Measurements from ENCODE around the gene CCDC13.

The CCDC13 gene

DNA sequence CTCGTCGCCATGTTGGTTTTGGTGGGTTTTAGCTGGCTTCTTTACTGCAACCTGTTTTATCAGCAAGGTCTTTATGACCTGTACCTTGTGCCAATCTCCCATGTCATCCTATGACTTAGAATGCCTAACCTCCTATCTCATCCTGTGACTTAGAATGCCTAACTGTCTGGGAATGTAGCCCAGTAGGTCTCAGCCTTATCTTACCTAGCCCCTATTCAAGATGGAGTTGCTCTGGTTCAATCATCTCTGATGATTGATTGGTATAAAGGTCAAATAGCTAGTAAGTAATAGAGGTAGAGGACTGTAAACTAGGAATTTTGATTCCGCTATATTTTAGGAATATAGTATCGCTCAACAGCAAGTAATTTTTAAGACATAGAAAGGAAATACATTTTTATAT is 34.9 kb upstream of the CCDC13 start:
- DNase-seq (ENCODE audit: low read depth), result no peak
- peaks cover 10% of the 10 kb centered on the region for H3K4me1 ChIP-seq (ENCODE audit: control insufficient read depth, insufficient read depth, low read length)
- no peak overlapping the region for H3K9ac ChIP-seq (ENCODE audit: low read length)
- H3K4me3 ChIP-seq (ENCODE audit: low read length), result no peak overlapping the region
- H3K9me3 ChIP-seq (ENCODE audit: control insufficient read depth, low read length), result no peaks in the 10 kb centered on the region
- H3K36me3 ChIP-seq (ENCODE audit: control insufficient read depth, insufficient read depth, low read length, severe bottlenecking), result no peaks in the 10 kb centered on the region
- no peaks in the 10 kb centered on the region for H3K27me3 ChIP-seq (replicated peaks; ENCODE audit: control insufficient read depth, insufficient read depth, low read length)

DNA sequence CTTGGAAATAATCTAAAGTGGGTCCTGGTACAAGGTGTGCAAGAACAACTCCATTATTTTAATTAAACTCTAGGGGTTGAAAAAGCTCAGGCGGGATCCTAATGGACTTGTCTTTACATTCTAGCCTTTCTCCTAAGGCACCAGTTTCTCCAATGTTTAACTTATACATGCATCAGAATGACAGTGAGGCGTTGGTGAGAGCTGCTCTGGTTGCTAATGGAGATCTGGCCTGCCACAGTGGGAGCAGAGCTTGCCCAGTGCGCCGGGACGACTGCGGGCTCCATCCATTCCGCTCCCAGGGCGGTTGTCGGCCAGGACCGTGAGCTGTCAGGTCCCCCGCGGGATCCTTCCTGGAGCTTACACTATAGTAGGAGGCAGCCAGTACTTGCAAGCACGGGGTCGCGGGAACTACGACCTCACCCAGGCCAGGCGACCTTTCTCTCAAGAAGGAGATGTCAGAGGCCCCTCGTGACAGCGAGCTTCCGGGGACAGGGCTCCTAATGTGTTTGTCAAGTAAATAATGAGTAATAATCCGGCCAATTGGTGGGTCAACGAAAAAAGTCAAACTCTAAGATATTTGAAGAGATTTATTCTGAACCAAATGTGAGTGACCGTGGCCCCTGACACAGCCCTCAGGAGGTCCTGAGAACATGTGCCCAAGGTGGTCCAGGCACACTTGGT is 32.2 kb upstream of the CCDC13 start:
- Histone ChIP-seq H3K36me3 (ENCODE audit: control insufficient read depth, insufficient read depth, low read length, severe bottlenecking) (peaks cover 10% of the 10 kb centered on the region), H3K9me3 (ENCODE audit: control insufficient read depth, low read length) (no peaks in the 10 kb centered on the region), H3K4me1 (ENCODE audit: control insufficient read depth, insufficient read depth, low read length) (peaks cover 36% of the 10 kb centered on the region), H3K9ac (ENCODE audit: low read length) (peak overlapping the region; percentile 90), H3K4me3 (ENCODE audit: low read length) (peak overlapping the region; percentile 86), H3K27me3 (replicated peaks; ENCODE audit: control insufficient read depth, insufficient read depth, low read length) (no peaks in the 10 kb centered on the region)
- DNase-seq (ENCODE audit: low read depth), result peak; percentile 29

DNA sequence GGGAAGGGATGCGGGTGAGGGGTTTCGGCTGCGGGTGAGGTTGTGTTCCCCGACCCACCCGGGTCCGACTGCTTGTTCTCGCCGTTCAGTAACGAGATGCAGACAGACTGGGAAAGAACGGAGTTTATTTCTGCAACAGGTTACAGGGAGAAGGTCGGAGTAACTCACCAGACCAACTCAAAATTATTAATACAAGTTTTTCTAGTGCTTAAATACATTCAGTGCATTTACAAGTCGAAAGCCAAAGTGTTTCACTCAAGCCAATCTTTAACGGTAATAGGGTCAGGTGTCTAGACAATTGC is 31.7 kb upstream of the CCDC13 start:
- DNase-seq (ENCODE audit: low read depth), result no peak
- H3K9ac ChIP-seq (ENCODE audit: low read length), result peak overlapping the region; percentile 90

DNA sequence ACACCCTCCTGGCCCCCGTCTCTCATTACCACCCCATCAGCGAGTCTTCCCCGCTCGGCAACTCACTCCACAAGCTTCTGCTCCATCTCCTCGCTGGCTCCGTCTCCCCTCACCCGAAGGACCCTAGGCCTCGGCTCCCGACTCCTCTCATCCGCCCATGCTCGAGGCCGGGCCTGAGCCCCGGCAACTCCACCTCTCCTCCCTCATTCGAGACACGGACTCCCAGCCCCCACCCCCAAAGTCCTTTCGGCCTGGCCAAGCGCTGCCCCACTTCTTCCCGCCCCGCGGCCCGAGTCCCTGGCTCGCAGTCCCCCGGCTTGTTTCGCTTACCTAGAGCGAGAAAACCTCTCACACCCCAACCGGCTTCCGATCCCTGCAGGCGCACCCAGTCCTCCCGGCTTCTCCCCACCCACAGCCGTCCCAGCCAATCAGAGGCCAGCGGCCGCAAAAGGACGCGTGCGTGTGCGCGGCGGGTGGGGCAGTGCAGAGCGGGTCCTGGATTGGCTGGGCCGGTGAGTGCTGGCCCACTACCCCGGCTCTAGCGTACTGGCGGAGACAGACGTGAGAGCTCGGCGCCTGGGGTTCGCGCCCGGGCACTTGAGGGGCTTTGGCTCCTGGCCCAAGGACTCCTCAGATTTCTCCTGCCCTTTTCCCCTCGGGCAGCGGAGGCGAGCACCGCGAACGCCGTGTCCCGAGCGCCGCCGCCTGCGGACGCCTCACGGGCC is 31.2 kb upstream of the CCDC13 start, which contains the start of gene HIGD1A:
TSS of gene HIGD1A (minus strand) at position 385 of the 725 bp plus-strand sequence. CDS start 10,237 bp downstream, outside the sequence.
- Histone ChIP-seq H3K27me3 (replicated peaks; ENCODE audit: control insufficient read depth, insufficient read depth, low read length) (no peaks in the 10 kb centered on the region), H3K9ac (ENCODE audit: low read length) (peak within 1 kb of the TSS; percentile 90), H3K4me1 (ENCODE audit: control insufficient read depth, insufficient read depth, low read length) (peaks cover 39% of the 10 kb centered on the region), H3K36me3 (ENCODE audit: control insufficient read depth, insufficient read depth, low read length, severe bottlenecking) (peaks cover 10% of the 10 kb centered on the region), H3K9me3 (ENCODE audit: control insufficient read depth, low read length) (no peaks in the 10 kb centered on the region), H3K4me3 (ENCODE audit: low read length) (peak within 1 kb of the TSS; percentile 86)
- DNase-seq (ENCODE audit: low read depth), result peak; percentile 99

More for the DNA sequence above, 31.7 kb upstream of the CCDC13 start:
- Histone ChIP-seq H3K27me3 (replicated peaks; ENCODE audit: control insufficient read depth, insufficient read depth, low read length) (no peaks in the 10 kb centered on the region), H3K4me1 (ENCODE audit: control insufficient read depth, insufficient read depth, low read length) (peaks cover 39% of the 10 kb centered on the region), H3K9me3 (ENCODE audit: control insufficient read depth, low read length) (no peaks in the 10 kb centered on the region), H3K36me3 (ENCODE audit: control insufficient read depth, insufficient read depth, low read length, severe bottlenecking) (peaks cover 10% of the 10 kb centered on the region), H3K4me3 (ENCODE audit: low read length) (peak overlapping the region; percentile 86)

DNA sequence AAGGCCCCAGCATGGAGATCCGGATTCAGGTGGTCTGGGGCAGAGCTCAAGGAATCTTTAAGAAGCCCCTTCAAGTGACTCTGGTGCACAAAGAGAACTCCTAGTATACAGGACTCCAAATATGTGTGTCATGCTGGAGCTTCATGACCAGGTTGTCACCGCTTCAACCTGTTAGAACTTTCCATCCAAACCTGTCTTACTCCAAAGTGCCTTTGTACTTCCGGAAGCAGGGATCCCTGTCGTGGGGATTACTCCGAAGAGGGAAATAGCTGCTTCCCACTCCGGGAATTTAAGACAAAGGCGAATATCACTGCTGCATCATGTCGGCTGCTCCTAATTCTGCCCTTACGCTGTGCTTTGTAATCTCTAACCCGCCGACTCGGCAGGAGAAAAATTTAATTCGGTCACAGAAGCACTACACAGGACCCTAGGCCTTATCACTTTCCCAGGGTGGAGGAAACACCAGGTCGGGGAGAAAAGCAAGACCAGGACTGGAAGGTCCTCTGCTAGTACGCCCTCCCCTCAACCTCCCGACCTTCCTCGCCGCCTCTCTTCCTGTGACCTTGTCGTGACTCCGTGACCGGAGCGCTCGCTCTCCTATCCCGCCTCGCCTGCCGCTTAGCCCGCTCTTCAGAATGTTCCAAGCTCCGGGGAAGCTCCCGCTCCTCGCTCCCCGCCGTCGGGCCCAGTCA is 30.5 kb upstream of the CCDC13 start:
- DNase-seq (ENCODE audit: low read depth), result peak; percentile 73
- H3K36me3 ChIP-seq (ENCODE audit: control insufficient read depth, insufficient read depth, low read length, severe bottlenecking), result peaks cover 10% of the 10 kb centered on the region
- peak overlapping the region; percentile 90 for H3K9ac ChIP-seq (ENCODE audit: low read length)
- H3K27me3 ChIP-seq (replicated peaks; ENCODE audit: control insufficient read depth, insufficient read depth, low read length), result no peaks in the 10 kb centered on the region
- no peaks in the 10 kb centered on the region for H3K9me3 ChIP-seq (ENCODE audit: control insufficient read depth, low read length)
- peaks cover 39% of the 10 kb centered on the region for H3K4me1 ChIP-seq (ENCODE audit: control insufficient read depth, insufficient read depth, low read length)
- H3K4me3 ChIP-seq (ENCODE audit: low read length), result peak overlapping the region; percentile 86

DNA sequence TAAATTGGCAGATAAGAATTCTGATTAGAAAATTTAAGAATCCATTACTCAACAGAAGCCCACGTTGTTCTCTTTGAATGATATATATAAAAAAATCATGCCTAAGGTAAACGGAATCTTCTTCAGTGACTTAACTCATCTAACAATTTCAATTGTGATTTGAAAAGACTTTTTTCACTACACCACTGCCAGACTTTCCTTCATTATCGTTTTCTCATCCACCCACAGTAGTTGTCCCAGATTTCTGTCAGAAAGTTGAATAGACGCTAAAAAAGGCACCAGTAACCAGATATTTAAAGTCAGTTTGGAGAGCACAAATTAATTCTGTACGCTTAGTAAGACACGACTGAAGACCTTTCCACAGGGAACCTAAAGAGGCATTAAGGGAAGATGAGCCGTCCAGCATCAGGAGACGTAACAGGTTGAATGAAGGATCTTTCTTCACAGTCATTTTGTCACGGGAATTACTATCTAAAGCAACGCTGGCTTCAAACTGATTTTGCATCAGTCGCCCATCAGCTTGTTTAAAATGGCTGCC is 29.9 kb upstream of the CCDC13 start:
- DNase-seq (ENCODE audit: low read depth), result no peak
- H3K4me3 ChIP-seq (ENCODE audit: low read length), result peak overlapping the region; percentile 86
- peaks cover 10% of the 10 kb centered on the region for H3K36me3 ChIP-seq (ENCODE audit: control insufficient read depth, insufficient read depth, low read length, severe bottlenecking)
- no peaks in the 10 kb centered on the region for H3K27me3 ChIP-seq (replicated peaks; ENCODE audit: control insufficient read depth, insufficient read depth, low read length)
- peaks cover 39% of the 10 kb centered on the region for H3K4me1 ChIP-seq (ENCODE audit: control insufficient read depth, insufficient read depth, low read length)
- H3K9ac ChIP-seq (ENCODE audit: low read length), result peak overlapping the region; percentile 90
- H3K9me3 ChIP-seq (ENCODE audit: control insufficient read depth, low read length), result no peaks in the 10 kb centered on the region

DNA sequence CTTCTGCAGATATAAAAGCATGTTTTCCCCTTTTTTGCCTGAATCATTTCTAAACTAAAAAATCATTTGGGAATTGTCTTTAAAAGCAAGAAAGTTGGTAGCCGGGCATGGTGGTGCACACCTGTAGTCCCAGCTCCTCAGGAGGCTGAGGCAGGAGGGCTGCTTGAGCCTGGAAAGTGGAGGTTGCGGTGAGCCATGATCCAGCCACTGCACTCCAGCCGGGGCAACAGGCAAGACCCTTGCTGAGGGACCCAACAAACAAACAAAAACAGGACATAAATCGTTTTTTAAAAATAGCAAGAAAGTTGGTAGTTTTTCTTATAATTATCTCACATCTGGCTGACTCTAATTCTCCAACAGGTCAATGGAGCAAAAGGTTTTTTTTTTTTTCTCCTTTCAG is 28.7 kb upstream of the CCDC13 start:
- H3K4me1 ChIP-seq (ENCODE audit: control insufficient read depth, insufficient read depth, low read length), result peaks cover 39% of the 10 kb centered on the region
- no peak for DNase-seq (ENCODE audit: low read depth)
- no peaks in the 10 kb centered on the region for H3K27me3 ChIP-seq (replicated peaks; ENCODE audit: control insufficient read depth, insufficient read depth, low read length)
- peak overlapping the region; percentile 90 for H3K9ac ChIP-seq (ENCODE audit: low read length)
- H3K36me3 ChIP-seq (ENCODE audit: control insufficient read depth, insufficient read depth, low read length, severe bottlenecking), result peaks cover 10% of the 10 kb centered on the region
- peak overlapping the region; percentile 86 for H3K4me3 ChIP-seq (ENCODE audit: low read length)
- no peaks in the 10 kb centered on the region for H3K9me3 ChIP-seq (ENCODE audit: control insufficient read depth, low read length)

DNA sequence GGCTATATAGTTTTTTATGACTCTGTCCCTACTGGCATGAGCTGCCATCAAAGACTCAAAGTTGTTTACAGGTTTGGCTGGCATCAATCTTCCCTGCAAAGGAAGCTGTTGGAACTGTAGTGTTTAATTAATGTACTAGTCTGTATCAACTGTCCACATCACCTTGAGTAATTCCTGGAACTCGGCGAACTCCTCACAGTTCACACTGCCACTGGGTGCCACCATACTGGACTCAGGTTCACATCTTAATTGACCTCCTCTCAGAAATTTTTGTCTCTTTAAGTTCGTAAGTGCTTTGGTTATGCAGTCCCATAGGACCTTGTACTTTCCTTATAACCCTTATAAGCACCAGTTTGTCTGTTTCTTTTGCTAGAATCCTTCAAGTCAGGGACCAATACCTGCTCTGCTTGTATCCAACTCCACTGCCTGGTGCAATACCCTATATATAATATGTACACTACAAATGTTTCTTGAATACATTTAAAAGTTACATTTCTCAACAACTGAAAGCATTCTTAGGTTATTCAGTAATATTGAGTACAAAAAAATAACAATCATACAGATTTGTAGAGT is 28.1 kb upstream of the CCDC13 start:
- peak overlapping the region; percentile 86 for H3K4me3 ChIP-seq (ENCODE audit: low read length)

DNA sequence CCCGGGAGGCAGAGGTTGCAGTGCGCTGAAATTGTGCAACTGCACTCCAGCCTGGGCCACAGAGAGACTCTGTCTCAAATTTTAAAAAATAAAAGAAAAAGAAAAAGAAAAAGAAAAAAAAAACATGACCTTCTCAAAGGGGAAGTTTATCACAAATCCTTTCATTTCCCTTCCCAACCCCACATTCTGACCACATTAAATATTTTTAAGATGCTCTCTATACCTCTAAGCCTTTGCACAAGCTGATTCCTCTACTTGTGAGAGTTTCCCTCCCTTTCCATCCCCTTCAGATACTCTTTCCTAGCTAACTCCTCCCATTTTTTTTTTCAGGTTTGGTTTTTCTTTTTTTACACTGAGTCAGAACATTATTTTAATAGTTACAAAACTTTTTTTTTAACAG is 27.2 kb upstream of the CCDC13 start:
- no peaks in the 10 kb centered on the region for H3K27me3 ChIP-seq (replicated peaks; ENCODE audit: control insufficient read depth, insufficient read depth, low read length)
- H3K9ac ChIP-seq (ENCODE audit: low read length), result no peak overlapping the region
- H3K36me3 ChIP-seq (ENCODE audit: control insufficient read depth, insufficient read depth, low read length, severe bottlenecking), result peaks cover 16% of the 10 kb centered on the region
- no peaks in the 10 kb centered on the region for H3K9me3 ChIP-seq (ENCODE audit: control insufficient read depth, low read length)
- H3K4me3 ChIP-seq (ENCODE audit: low read length), result no peak overlapping the region
- H3K4me1 ChIP-seq (ENCODE audit: control insufficient read depth, insufficient read depth, low read length), result peaks cover 38% of the 10 kb centered on the region
- no peak for DNase-seq (ENCODE audit: low read depth)

More for the DNA sequence above, 28.1 kb upstream of the CCDC13 start:
- Histone ChIP-seq H3K9ac (ENCODE audit: low read length) (peak overlapping the region; percentile 42), H3K27me3 (replicated peaks; ENCODE audit: control insufficient read depth, insufficient read depth, low read length) (no peaks in the 10 kb centered on the region), H3K36me3 (ENCODE audit: control insufficient read depth, insufficient read depth, low read length, severe bottlenecking) (peaks cover 10% of the 10 kb centered on the region), H3K4me1 (ENCODE audit: control insufficient read depth, insufficient read depth, low read length) (peaks cover 39% of the 10 kb centered on the region), H3K9me3 (ENCODE audit: control insufficient read depth, low read length) (no peaks in the 10 kb centered on the region)
- DNase-seq (ENCODE audit: low read depth), result no peak

DNA sequence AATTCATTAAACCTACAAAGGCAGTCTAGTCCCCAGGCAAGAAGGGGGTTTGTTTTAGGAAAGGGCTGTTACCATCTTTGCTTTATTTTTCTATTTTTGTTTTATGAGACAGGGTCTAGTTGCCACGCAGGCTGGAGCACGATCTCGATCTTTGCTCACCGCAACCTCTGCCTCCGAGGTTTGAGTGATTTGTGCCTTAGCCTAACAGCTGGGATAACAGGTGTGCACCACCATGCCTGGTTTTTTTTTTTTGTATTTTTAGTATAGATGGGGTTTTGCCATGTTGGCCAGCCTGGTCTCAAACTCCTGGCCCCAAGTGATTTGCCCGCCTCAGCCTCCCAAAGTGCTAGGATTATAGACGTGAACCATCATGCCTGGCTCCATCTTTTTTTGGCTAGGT is 26.3 kb upstream of the CCDC13 start:
- Histone ChIP-seq H3K36me3 (ENCODE audit: control insufficient read depth, insufficient read depth, low read length, severe bottlenecking) (peaks cover 16% of the 10 kb centered on the region), H3K4me3 (ENCODE audit: low read length) (no peak overlapping the region), H3K9ac (ENCODE audit: low read length) (no peak overlapping the region), H3K27me3 (replicated peaks; ENCODE audit: control insufficient read depth, insufficient read depth, low read length) (no peaks in the 10 kb centered on the region), H3K4me1 (ENCODE audit: control insufficient read depth, insufficient read depth, low read length) (peaks cover 33% of the 10 kb centered on the region), H3K9me3 (ENCODE audit: control insufficient read depth, low read length) (no peaks in the 10 kb centered on the region)
- no peak for DNase-seq (ENCODE audit: low read depth)

Data from adipocyte (in vitro differentiated cells).